ENCODE measurements around the gene MRO. TPM values are rescaled to one million over a fixed set of nuclear protein-coding genes. Genes with fewer than 3 reads are reported as not detected.
A peak's percentile ranks its signal among the peaks of the same experiment; 100 is the strongest.
"Not testable (repeated sequence)": the region's sequence is repeated elsewhere in the genome, so short reads cannot be mapped to it uniquely, and the experiment has no call there.

MRO gene
- total and polyA plus RNA-seq, 12 donors = 0.67 to 9.4 (median 3.3) TPM

DNA sequence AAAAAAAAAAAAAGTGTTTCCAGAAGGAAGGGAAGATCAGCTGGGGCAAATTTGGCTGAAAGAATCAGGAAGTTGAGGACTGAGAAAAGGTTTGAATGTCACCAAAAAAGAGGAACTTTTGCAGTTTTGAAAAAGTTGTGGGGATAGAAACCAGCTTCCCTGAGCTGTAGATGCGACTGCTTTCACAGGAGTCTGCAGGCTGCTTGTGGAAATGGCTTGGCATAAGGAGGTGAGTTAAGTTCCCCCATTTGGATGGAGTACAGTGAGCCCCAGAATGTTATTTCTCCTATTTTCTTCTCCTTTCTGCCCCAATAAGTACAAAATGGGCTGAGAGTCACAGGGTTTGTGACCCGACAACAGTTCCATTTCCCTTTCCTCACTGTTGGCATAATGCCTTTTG lies 42.6 kb upstream of the MRO start:
- Histone ChIP-seq H3K4me1 (replicated peaks in 1 of 2) (peaks cover 0 to 9% of the 10 kb centered on the region in 2 donors), H3K4me3 (no peak overlapping the region), H3K27me3 (no peaks in the 10 kb centered on the region), H3K27ac (peak overlapping the region in 2 of 5 donors; percentile 48 to 56), H3K36me3 (replicated peaks in 1 of 2) (no peaks in the 10 kb centered on the region), H3K9me3 (replicated peaks in 1 of 3) (no peaks in the 10 kb centered on the region)
- DNase-seq = peak in 2 of 7 donors; percentile 22 to 38
- WGBS, 4 donors = 75 to 95% (median 82%) methylated on average over 2 of the region's 2 CpGs
- no peak for TF ChIP-seq POLR2A (IDR thresholded peaks at IDR 0.05)
- TF ChIP-seq, protein P1, sequence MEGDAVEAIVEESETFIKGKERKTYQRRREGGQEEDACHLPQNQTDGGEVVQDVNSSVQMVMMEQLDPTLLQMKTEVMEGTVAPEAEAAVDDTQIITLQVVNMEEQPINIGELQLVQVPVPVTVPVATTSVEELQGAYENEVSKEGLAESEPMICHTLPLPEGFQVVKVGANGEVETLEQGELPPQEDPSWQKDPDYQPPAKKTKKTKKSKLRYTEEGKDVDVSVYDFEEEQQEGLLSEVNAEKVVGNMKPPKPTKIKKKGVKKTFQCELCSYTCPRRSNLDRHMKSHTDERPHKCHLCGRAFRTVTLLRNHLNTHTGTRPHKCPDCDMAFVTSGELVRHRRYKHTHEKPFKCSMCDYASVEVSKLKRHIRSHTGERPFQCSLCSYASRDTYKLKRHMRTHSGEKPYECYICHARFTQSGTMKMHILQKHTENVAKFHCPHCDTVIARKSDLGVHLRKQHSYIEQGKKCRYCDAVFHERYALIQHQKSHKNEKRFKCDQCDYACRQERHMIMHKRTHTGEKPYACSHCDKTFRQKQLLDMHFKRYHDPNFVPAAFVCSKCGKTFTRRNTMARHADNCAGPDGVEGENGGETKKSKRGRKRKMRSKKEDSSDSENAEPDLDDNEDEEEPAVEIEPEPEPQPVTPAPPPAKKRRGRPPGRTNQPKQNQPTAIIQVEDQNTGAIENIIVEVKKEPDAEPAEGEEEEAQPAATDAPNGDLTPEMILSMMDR (IDR thresholded peaks at IDR 0.05) = no peak
- intact Hi-C loops (cut with DNase I) = no loop called here

DNA sequence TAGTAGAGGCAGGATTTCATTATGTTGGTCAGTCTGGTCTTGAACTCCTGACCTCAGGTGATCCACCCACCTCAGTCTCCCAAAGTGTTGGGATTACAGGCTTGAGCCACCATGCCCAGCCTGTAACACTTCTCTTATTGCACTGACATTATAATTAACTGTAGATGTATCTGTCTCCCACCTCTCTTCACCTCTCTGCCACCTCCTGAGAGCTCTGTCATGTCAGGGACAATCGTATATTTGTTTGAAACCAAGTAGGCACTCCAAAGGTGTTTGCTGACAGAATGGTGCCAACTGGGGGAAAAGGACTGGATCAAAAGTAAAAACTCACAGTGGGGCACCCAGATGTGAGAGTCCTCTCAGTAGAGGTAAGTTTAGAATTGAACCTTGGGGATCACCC lies 41.8 kb upstream of the MRO start:
- peaks cover 0 to 4% of the 10 kb centered on the region in 2 donors for H3K4me1 ChIP-seq (replicated peaks in 1 of 2)
- DNase-seq = no peak
- H3K27ac ChIP-seq = peak overlapping the region in 3 of 5 donors; percentile 10 to 56 (median 42)
- no peak overlapping the region for H3K4me3 ChIP-seq
- WGBS, 4 donors = 81 to 94% (median 90%) methylated on average over 1 of the region's 1 CpG
- intact Hi-C loops (cut with DNase I) = no loop called here
- H3K9me3 ChIP-seq (replicated peaks in 1 of 3) = no peaks in the 10 kb centered on the region
- no peak for TF ChIP-seq POLR2A (IDR thresholded peaks at IDR 0.05)
- no peaks in the 10 kb centered on the region for H3K27me3 ChIP-seq
- H3K36me3 ChIP-seq (replicated peaks in 1 of 2) = no peaks in the 10 kb centered on the region

DNA sequence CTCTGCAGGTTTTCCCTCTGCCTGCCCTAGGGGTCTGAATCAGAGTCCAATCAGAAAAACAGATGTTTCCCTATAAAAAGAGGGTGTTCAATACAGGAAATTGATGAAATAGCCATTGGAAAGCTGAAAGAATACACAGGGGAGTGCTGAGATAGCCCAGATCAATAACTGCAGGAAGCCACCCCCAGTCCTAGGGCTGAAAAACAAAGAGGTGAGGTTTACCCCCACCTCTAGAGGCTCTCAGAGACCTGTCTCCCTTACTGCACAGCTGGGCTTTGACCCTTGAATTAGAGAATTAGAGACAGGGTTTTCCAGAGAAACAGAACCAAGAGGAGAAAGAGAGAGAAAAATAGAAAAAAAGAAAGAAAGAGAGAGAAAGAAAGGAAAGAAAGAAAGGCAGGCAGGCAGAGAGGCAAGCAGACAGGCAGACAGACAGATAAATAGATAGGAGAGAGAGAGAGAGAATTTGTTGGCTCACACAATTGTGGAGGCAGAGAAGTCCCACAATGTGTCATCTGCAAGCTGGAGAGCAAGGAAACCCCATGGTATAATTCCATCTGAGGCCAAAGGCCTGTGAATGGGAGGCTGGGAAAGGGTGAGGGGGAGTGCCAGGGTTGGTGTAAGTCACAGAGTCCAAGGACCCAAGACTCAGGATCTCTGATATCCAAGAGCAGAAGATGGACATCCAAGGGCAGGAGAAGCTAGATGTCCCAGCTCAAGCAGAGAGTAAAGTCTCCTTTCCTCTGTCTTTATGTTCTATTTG lies 40.2 kb upstream of the MRO start:
- Histone ChIP-seq H3K9me3 (replicated peaks in 1 of 3) (no peaks in the 10 kb centered on the region), H3K4me1 (replicated peaks in 1 of 2) (no peaks in the 10 kb centered on the region), H3K36me3 (replicated peaks in 1 of 2) (no peaks in the 10 kb centered on the region), H3K4me3 (no peak overlapping the region), H3K27me3 (no peaks in the 10 kb centered on the region), H3K27ac (no peak overlapping the region)
- intact Hi-C loops (cut with DNase I) = no loop called here
- DNase-seq = no peak
- TF ChIP-seq POLR2A (IDR thresholded peaks at IDR 0.05) = no peak
- TF ChIP-seq, protein P1 (IDR thresholded peaks at IDR 0.05) = no peak

DNA sequence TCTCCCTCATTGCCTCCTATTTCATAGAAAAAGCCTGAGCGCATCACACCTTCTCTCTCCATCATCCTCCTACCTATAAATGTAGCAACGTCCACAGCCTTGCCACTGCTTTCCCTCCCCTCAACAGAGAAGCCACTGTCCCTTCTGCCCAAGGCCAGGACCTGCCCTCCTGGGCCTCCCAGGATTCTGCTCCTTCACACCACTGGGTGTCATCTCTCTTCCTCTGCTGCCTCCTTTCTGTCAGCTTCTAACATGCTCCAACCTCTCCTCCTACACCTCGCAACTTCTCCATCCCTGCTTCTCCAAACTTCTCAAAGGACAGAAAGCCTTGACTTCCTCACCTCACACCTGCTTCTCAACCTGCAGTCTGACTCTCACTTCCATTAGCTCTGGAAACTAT lies 37.9 kb upstream of the MRO start:
- intact Hi-C loops (cut with DNase I) = no loop called here
- 80 to 85% (median 83%) methylated on average over 3 of the region's 3 CpGs for WGBS, 4 donors
- Histone ChIP-seq H3K4me3 (no peak overlapping the region), H3K36me3 (replicated peaks in 1 of 2) (no peaks in the 10 kb centered on the region), H3K27me3 (no peaks in the 10 kb centered on the region), H3K4me1 (replicated peaks in 1 of 2) (peaks cover 0 to 10% of the 10 kb centered on the region in 2 donors), H3K27ac (no peak overlapping the region), H3K9me3 (replicated peaks in 1 of 3) (no peaks in the 10 kb centered on the region)
- no peak for TF ChIP-seq POLR2A (IDR thresholded peaks at IDR 0.05)
- TF ChIP-seq, protein P1 (IDR thresholded peaks at IDR 0.05) = no peak
- no peak for DNase-seq

DNA sequence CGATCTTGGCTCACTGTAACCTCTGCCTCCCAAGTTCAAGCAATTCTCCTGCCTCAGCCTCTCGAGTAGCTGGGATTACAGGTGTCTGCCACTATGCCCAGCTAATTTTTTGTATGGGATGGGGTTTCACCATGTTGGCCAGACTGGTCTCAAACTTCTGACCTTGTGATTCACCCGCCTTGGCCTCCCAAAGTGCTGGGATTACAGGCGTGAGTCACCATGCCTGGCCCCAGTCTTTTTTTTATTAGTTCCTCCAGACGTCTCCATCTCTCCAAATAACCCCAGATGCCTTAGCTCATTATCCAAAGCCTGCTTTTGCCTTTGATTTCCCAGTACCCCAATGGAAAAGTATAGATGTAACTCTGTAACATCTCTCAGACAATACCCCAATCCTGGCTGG lies 37.4 kb upstream of the MRO start:
- 44 to 61% (median 56%) methylated on average over 5 of the region's 5 CpGs for WGBS, 4 donors
- DNase-seq; H3K27me3 ChIP-seq; H3K4me3 ChIP-seq; H3K27ac ChIP-seq; intact Hi-C loops (cut with DNase I); H3K9me3 ChIP-seq (replicated peaks in 1 of 3); H3K36me3 ChIP-seq (replicated peaks in 1 of 2): not testable (repeated sequence)
- peaks cover 0 to 10% of the 10 kb centered on the region in 2 donors for H3K4me1 ChIP-seq (replicated peaks in 1 of 2)

Data from adrenal gland (tissue), 12 donors.